VCaP (cell line): ENCODE data around the gene PNPO.
A peak's percentile ranks its signal among the peaks of the same experiment; 100 is the strongest.

Experiments used
- H3K27ac ChIP-seq: fragments of 450-650 bp; 2 replicates; pipeline ENCODE4 v1.5.1; 2017
- CTCF ChIP-seq: fragments of 450-650 bp; conservative IDR thresholded peaks from 2 replicates; pipeline ENCODE4 v1.5.1; 2017; ENCODE audit warnings: mild to moderate bottlenecking, moderate library complexity

PNPO gene

GRCh38 chr17:47975189-47975822 lies 33.9 kb downstream of the PNPO start:
- TF ChIP-seq CTCF: no peak
- H3K27ac ChIP-seq: no peak overlapping the region

- no peak overlapping the region for H3K27ac ChIP-seq
- no peak for TF ChIP-seq CTCF
Measured at GRCh38 chr17:47975823-47976205, 34.4 kb downstream of the PNPO start.

GRCh38 chr17:47978324-47978723 lies 37.0 kb downstream of the PNPO start:
- H3K27ac ChIP-seq: no peak overlapping the region
- TF ChIP-seq CTCF: peak; percentile 86

- no peak for TF ChIP-seq CTCF
- no peak overlapping the region for H3K27ac ChIP-seq
Measured at GRCh38 chr17:47980541-47980940, 39.2 kb downstream of the PNPO start.

- no peak for TF ChIP-seq CTCF
- no peak overlapping the region for H3K27ac ChIP-seq
Measured at GRCh38 chr17:47981462-47981861, 40.1 kb downstream of the PNPO start.

- TF ChIP-seq CTCF: no peak
- H3K27ac ChIP-seq: no peak overlapping the region
Measured at GRCh38 chr17:47982091-47982617, 40.8 kb downstream of the PNPO start.

- H3K27ac ChIP-seq: no peak overlapping the region
- TF ChIP-seq CTCF: no peak
Measured at GRCh38 chr17:47982645-47983390, 41.4 kb downstream of the PNPO start.
